Subcutaneous adipose tissue (tissue), 4 donors: ENCODE results near the gene PKP4. TPM values are rescaled to one million over a fixed set of nuclear protein-coding genes. Genes with fewer than 3 reads are reported as not detected.

Experiments used
- CTCF ChIP-seq: fragments of 450-650 bp; IDR thresholded peaks from one replicate; pipeline ENCODE4 v1.5.1; 2016; ENCODE audit warnings: low read depth, mild to moderate bottlenecking, control low read depth, antibody characterized with exemption, moderate library complexity
- total RNA-seq, 4 donors: library from RNA; depleted of rRNA; stranded (reverse); fragments of >200 nt; gene quantifications; one replicate each; pipeline ENCODE4 v1.1.0, GENCODE V29; 2016

PKP4 gene
- total RNA-seq, 4 donors from 2014 or later, result 29.6 to 90.6 (median 68.0) TPM

- TF ChIP-seq CTCF, result no peak
Measured at GRCh38 chr2:158539176-158540005, 82.6 kb downstream of the PKP4 start.

- TF ChIP-seq CTCF, result no peak
Measured at GRCh38 chr2:158542577-158542976, 85.8 kb downstream of the PKP4 start.

- no peak for TF ChIP-seq CTCF
Measured at GRCh38 chr2:158543957-158544356, 87.2 kb downstream of the PKP4 start.

GRCh38 chr2:158544998-158545397 is 88.2 kb downstream of the PKP4 start:
- TF ChIP-seq CTCF, result no peak

- TF ChIP-seq CTCF, result no peak
Measured at GRCh38 chr2:158546412-158547144, 89.8 kb downstream of the PKP4 start.

- TF ChIP-seq CTCF, result no peak
Measured at GRCh38 chr2:158553257-158553656, 96.5 kb downstream of the PKP4 start.

- no peak for TF ChIP-seq CTCF
Measured at GRCh38 chr2:158554996-158555395, 98.2 kb downstream of the PKP4 start.
